ENCODE results near the gene CST4.
"Not testable (repeated sequence)": the region's sequence is repeated elsewhere in the genome, so short reads cannot be mapped to it uniquely, and the experiment has no call there.

The CST4 gene, protein sequence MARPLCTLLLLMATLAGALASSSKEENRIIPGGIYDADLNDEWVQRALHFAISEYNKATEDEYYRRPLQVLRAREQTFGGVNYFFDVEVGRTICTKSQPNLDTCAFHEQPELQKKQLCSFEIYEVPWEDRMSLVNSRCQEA
- 0 reads per million in 2 donors for total RNA-seq

- DNase-seq, result not testable (repeated sequence)
Measured at GRCh38 chr20:23688684-23689398, at the start of gene CST4. TSS of gene CST4 (minus strand) at chr20:23689038. CDS start at chr20:23688969, 69 bp downstream.

DNA sequence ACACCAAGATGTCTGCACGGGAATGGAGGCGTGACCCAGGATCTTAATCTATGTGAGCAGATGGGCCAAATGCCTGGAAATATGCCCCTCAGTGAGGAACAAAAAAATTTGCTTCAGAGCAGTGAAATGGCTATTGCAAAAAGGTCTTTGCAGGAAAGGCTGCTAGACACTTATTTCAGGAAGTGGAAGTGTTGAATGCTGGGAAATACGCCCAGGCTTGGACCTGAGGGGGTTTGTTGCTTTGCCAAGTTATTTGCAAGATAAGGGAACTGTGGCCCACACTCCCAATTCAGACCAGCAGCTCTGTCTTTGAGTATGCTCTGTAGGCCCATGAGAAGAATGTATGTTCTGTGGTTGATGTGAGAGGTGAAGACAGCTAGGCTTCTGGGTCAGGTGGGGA, 46.6 kb upstream of the CST4 start:
- not testable (repeated sequence) for DNase-seq

- not testable (repeated sequence) for DNase-seq
Measured at GRCh38 chr20:23734949-23735348, 46.1 kb upstream of the CST4 start.

GRCh38 chr20:23734440-23734839, 45.6 kb upstream of the CST4 start:
- DNase-seq, result not testable (repeated sequence)

- DNase-seq, result no peak
Measured at GRCh38 chr20:23727016-23727415, 38.2 kb upstream of the CST4 start.

DNA sequence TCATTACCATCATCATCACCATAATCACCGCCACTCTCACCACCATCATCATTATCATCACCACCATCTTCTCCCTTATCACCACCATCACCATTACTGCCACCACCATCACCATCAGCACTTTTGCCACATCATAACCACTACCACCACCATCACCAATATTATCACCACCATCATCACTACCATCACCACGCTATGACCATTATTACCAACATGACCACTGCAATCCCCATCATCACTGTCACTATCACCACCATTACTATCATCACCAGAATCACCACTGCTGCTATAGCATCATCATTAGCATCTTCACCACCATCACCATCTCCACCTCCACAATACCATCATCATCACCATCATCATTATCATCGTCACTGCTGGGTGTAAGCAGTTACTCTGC, 36.3 kb upstream of the CST4 start:
- DNase-seq, result no peak

DNA sequence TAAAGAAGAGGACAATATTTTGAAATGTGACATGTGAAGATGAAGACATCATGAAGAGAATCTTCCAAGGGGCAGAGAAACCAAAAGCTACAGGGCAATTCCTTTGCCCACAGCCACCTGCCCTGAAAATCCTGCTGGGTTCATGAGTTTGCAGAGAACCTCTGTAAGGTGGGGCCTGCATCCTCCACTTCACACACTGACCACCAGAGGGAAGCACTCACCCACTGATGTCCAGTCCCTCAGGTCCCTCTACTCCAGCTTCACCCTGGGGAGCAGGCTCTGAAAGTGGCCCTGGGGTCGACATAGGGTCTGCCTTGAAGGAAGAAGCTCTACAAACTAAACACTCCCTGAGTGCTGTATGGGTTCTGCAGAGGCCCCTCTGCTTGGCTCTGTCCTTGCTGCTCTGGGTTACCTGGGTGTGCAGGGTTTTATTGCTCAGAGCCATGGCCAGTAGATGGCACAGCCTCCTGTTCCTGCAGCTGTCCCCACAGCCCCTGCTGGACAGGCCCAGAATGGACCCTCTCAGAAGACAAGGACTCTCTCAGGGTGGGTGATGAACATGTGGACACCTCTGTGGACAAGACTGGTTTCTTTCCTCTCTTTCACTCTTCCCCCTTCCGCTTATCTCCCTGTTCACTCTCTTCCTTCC, 34.9 kb upstream of the CST4 start:
- DNase-seq, result not testable (repeated sequence)

DNA sequence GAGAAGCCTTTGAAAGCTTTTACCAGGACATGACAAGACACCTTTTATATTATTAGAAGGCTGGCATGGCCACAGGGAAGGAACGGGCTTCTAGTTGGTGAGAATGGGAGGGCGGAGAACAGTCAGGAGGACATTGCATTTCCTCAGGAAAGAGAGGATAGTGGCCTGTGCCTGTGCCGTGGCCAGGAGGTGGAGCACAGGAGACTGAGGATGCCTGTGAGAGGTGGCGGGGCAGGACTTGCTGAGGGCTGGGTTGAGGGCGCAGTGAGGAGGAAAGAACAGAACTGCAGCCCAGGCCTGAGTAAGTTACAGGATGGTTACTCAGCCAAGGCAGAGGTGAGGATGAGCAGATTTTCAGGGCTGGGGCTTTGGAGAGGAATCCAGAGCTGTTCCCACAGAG, 34.0 kb upstream of the CST4 start:
- not testable (repeated sequence) for DNase-seq

GRCh38 chr20:23721962-23722361, 33.1 kb upstream of the CST4 start:
- DNase-seq, result no peak

DNA sequence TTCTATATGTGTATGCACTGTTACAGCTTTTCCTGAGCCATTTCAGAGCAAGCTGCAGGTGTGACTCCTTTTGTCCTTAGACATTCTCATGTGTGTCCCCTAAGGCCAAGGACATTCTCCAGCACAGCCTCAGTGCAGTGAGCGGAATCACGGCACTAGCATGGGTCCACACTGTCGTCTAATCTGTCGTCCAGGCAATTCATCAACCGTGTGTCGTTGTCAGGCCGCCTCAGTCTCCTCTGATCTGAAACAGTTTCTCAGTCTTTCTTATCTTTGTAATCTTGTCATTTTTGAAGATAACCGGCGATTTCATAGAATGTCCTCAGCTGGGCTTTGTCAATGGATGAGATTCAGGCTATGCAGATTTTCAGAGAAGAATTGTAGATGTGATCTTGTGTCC, 30.5 kb upstream of the CST4 start:
- not testable (repeated sequence) for DNase-seq

DNA sequence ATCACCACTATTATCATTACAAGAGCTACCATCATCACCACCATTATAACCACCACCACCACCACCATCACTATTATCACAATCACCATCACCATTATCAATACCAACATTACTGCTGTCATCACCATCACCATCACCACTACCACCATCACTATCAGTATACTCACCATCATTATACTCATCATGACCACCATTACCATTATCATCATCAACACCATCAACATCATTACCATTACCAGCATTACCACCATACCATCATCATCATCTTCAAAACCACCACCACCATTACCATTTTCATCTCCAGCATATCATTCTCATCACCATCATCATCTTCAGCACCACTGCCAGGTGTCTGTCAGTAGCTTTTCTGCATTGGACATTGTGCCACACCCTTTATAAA, 22.9 kb upstream of the CST4 start:
- not testable (repeated sequence) for DNase-seq

GRCh38 chr20:23710771-23711170, 21.9 kb upstream of the CST4 start:
- no peak for DNase-seq

DNA sequence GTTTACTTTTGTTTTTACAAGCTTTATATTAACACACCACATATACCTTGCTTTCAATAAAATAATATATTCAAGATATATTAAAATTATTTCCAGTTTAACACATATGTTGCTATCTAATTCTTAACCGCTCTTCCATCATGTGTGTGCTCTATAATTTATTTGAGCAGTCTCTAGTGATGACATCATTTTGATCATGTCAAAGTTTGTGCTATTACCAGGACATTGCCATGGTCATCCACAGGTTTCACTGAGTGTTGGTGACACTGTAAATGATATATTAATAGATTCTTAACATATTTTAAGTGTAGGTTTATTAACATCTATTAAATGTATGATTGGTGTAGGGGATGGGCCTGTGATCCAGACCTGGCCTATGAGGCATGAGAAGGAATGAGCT, 17.1 kb upstream of the CST4 start:
- DNase-seq, result no peak

GRCh38 chr20:23702021-23702420, 13.2 kb upstream of the CST4 start:
- no peak for DNase-seq

GRCh38 chr20:23700931-23701330, 12.1 kb upstream of the CST4 start:
- DNase-seq, result no peak

DNA sequence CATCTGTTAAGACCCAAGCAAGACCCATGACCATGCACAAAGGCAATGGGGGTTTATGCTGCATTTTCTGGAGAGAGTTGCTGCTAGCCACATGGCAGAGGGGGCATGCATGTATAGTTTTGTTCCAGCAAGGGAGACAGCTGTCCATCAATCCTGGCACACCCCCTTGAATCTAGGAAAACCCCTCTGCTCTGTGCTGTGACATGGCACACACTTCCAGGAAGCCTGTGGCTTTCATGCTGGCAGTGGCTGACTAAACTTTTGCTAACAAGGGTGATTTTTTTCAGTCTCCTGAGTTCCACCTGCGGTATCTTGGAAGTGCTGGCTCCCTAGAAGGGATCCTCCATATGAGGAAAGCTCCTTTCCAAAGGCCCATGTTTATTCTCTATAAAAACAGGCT, 9.1 kb upstream of the CST4 start:
- DNase-seq, result no peak

- not testable (repeated sequence) for DNase-seq
Measured at GRCh38 chr20:23695068-23695395, 6.2 kb upstream of the CST4 start.

- not testable (repeated sequence) for DNase-seq
Measured at GRCh38 chr20:23694178-23695067, 5.6 kb upstream of the CST4 start.

- DNase-seq, result not testable (repeated sequence)
Measured at GRCh38 chr20:23692725-23693619, 4.1 kb upstream of the CST4 start.

DNA sequence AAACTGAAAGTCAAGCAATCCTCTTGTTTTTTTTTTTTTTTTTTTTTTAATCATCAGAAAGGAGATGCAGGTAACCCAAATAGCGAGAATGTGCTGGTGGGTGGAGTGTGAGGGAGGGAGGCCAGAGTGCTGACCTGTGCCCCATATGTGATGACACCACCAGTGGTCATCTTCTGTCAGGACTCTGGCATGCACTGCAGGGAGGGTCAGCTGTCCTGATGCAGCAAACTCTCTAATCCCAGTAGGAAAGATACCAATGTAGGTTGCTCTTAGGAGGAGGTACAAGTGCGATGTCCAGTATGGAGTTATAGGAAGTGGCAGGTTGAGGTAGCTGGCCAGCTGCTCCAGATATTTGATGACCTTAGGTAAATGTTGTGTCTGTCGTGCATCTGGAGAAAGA, 2.8 kb upstream of the CST4 start:
- no peak for DNase-seq

GRCh38 chr20:23690581-23690980, 1.7 kb upstream of the CST4 start:
- DNase-seq, result no peak

GRCh38 chr20:23689399-23689690, 507 bp upstream of the CST4 start:
- no peak for DNase-seq
